GM21447 (cell line): ENCODE results near the gene PSMD6.

Experiments used
- ATAC-seq: cut with Tn5 transposase; IDR thresholded peaks from one replicate; pipeline ENCODE4 v1.9.1; 2021; ENCODE audit not compliant: unreplicated experiment

PSMD6 gene

GRCh38 chr3:63980830-63981498, 42.3 kb downstream of the PSMD6 start:
- ATAC-seq, result no peak

GRCh38 chr3:63980019-63980418, 43.3 kb downstream of the PSMD6 start:
- ATAC-seq, result no peak

- ATAC-seq, result no peak
Observed at GRCh38 chr3:63979093-63979885, 44.0 kb downstream of the PSMD6 start.

GRCh38 chr3:63977893-63978292, 45.4 kb downstream of the PSMD6 start:
- no peak for ATAC-seq

DNA sequence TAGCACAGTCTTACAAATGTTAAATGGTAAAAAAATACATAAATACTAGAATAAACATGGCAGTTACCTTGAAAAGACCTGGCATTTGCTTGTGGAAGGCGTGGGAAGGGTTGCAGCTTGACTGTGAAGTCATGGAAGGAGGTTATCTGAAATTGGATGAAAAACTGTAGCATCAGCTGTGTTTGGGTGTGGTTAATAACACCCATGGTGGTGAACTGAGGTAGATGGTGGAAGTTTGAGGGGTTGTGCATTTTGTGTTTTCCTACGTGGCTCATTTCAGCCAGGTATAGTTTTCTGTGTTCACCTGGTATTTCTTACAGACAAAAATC, 46.5 kb downstream of the PSMD6 start:
- no peak for ATAC-seq

- no peak for ATAC-seq
Observed at GRCh38 chr3:63976161-63976871, 47.0 kb downstream of the PSMD6 start.

GRCh38 chr3:63975723-63976122, 47.6 kb downstream of the PSMD6 start:
- ATAC-seq, result no peak

DNA sequence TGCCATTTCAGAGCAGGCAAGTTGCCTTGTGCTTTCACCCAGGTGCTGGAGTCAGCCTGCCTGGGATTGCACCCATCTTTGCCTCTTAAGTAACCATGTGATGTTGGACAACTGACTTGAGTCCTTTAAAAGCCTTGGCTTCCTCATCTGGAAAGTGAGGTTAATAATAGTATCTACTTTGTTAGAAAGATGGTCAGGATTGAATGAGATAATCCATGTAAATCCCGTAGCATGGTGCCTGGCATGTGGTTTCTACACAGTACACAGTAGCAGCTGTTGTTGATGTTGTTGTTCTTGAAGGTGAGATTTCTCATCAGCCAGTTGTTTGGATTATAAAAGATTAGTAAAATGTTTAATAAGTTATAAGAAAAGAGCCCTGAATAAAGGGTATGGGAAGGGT, 48.8 kb downstream of the PSMD6 start:
- ATAC-seq, result no peak

DNA sequence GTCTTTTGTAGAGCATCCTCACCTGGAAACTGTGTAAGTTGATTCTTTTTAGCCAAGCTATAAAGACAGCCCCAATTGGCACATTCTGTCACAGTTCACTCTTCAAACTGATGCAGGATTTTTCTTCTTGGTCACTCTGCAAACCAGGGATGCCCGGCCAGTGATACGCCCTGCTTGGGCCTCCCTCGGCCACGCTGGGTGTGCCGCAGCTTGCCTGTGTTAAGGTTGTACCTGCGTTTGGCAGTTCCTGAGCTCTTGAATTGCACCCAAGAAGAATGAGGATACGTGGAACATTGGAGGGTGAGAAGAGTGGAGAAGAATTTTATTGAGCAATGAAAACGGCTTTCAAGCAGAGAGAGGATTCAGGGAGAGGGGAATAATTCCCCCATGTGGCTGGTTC, 49.9 kb downstream of the PSMD6 start:
- ATAC-seq, result no peak

DNA sequence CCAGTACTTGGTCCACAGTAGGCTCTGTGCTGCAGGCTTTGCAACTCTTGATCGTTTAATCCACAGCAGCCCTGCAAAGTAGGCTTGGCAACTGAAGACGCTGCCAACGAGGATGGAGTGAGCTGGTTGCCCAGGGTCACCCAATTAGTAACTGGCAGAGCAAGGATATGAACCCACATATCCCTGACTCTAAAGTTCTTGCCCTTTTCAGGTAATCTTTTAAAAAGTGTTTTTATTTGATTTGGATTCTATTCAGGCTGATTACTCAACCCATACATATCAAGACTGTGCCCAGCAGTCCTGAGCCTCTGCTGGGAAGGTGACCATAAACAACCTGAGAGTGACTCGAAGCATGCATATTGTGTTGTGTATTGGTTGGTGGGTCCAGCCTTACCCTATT, 50.3 kb downstream of the PSMD6 start:
- ATAC-seq, result no peak

DNA sequence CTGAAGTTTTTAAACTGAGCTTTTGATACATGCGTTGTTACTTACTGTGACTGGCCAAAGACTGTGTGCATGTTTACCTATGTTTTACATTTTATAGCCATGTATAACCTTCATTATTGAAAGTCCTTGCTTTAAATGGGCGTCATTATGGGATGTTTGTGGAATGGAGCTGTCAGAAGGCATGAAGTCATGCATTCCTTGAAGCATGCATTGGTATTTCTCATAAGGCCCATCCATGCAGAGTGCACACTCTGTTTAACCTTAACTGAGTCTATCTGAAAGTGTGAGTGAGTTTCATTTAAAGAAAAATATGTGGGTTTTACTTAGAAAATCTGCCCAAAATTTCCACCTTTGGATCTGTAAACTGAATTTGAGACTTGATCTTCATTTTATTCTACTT, 51.1 kb downstream of the PSMD6 start:
- no peak for ATAC-seq

DNA sequence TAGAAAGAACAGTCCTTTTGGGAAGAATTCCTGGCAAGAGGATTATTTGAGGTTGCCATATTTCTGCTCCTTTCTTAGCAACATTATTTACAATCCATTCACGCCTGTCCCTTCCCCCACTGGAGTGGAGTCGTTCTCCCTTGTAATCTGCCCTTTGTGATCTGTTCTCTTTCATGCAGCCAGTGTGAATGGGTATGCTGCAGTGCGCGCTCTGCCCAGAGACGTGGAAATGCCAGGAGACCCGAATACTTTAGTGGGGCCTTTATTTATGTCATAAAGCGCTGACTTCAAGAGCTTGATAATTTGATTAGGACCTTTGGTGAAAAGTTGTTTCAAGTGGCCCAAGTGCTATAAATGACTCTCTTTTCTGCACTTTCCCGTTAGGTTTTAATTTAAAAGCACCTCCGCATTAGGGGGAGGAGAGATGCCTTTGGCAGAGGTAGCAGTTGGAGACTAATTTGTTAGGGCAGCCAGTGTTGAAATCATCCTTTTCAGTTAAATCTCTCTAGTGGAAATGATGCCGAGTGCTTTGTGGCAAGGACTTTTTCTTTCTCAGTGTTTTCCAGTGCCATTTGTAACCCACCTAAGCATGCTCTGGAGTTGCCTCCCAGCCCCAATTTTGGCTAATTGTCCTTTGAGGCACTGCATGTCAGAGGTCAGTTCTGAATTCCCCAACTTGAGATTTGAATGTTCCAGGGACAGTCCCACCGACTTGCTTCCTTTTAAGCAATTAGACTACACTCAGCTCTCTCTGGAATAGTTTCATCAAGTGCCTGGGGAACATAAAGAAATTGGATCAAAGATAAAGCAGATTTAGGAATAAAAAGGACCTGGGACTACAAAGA, 52.4 kb downstream of the PSMD6 start:
- ATAC-seq, result no peak

GRCh38 chr3:63969876-63970275, 53.4 kb downstream of the PSMD6 start:
- no peak for ATAC-seq

DNA sequence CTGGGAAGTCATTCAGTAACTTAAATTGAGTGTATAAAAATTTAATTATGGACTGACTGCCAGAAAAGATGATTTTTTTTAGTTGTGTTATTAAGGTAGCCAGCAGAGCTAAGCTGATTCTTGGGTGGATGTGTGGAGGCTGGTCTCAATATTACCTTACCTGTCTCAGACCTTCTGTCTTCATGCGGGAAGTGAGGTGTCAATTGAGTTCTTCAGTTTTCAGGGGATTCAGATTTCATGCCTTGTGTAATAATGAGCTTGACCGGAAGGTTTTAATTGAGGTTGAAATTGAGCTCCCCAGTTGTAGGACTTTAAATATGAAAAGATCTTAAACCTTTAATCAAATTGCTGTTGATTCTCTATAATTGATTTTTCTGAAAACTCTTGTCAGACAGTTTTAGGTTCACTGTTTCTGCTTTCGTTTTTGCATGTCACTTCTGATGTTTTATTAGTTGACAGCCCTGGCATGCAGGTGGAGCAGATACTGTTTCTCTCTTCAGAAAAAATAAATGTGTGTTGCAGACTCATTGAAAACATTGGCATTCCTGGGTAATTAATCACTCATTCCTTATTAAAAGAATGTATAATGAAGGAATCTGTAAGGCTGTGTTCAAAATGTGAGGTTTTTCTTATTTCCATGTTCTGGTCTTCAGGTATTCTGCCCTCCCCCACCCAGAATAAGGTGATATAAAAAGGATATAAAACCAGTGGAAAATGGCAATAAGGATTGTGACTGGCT, 54.5 kb downstream of the PSMD6 start:
- peak; percentile 28 for ATAC-seq

DNA sequence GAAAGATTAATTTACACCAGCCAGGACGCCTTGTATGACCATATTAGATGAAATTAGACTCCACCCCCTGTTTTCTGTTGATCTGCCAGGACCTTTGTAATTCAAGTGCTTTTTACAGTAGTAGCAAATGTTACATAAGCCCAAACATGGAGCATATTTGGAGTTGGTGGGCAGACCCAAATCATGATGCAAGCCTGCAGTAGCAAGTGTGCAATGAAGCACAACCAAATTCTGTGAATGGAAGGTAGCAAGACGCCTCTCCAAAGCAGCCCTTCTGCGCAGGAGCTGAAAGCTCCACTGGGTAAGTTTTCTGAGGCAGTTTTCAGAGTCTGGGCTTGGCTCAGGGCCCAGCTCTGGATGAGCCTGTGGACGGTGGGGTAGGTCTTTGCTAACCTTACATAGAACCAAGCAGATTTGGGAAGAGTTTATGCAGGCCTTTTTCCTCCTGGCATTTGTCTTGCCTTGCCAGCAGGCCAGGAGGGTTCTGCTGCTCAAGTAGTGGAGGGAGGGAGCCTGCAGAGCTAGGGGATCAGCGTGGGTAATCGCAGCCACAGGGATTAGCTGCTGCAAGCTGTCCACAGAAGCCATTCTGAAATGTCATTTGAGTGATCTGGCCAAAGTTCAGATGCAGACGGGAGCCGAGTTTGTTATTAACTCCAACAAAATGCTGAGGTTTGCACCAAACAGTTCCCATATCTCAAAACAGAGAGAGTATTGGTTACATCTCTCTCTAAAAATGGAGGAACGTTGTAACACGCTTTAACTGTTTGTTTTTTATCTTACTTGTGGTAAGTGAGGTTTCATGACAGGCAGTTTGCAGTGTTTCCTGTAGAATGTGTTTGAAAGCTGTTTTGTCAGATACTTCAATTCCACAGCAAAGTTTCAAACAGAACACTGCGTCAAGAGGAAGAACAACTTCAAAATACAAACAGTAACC, 55.4 kb downstream of the PSMD6 start:
- peak; percentile 67 for ATAC-seq

DNA sequence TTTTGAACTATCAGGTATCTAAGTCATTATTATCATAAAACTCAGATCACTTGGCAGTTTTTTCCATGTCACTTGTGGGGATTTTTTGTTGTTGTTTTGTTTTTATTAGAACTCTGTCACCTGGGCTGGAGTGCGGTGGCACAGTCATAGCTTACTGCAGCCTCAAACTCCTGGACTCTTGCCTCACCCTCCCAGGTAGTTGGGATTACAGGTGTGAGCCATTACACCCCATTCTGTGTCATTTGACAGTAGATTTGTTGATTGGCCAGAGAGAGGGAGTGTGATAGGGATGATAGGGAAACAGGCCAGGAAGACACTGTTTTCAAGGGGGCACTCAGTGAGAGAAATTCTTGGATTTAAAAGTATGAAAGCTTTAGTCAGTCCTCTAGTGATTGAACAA, 56.4 kb downstream of the PSMD6 start:
- no peak for ATAC-seq

GRCh38 chr3:63966007-63966406, 57.3 kb downstream of the PSMD6 start:
- ATAC-seq, result no peak

DNA sequence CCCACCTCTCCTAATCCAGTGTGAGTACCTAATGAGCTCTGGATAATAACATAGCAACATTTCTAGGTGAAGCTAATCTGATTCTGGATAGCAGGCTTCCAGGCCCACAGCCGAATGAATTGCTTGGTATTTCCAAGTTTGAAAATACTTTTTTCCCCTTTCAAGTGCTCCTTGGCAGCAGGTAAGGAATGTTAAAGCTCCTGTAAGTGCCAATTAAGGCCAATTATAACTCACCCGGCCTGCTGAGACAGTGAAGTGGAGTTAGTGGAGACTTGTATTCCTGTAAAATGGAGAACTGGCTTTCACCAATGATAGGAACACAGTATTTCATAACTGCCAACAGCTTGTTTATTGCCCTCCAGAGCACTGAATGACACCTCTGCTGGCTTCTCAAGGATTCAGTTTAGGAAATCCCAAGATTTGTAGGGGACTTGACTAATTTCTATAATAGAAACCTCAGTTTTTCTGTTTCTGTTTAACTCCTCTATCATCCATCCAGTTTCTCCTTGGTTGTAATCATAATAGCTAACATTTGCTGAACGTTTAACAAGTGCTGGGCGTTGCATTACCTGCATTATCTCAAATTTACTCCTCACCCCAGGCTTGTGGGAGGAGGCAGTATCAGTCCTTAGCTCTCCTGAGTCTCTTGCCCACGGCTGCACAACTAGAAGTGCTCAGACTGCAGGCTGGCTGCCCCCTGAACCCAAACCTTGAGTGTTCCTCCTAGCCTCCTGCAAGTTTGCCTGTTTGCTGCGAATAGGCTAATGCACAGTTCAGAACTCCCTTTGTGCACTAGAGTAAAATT, 58.4 kb downstream of the PSMD6 start:
- ATAC-seq, result no peak

GRCh38 chr3:63963496-63963895, 59.8 kb downstream of the PSMD6 start:
- no peak for ATAC-seq
